Right kidney (tissue), 1 donor: Measurements from ENCODE around the gene CFAP65.
A peak's percentile ranks its signal among the peaks of the same experiment; 100 is the strongest.

Experiments used
- DNase-seq: peaks from one replicate; pipeline ENCODE4 v3.0.0-alpha.2; 2016

The CFAP65 gene

GRCh38 chr2:219030177-219030940 is 11.0 kb downstream of the CFAP65 start:
- no peak for DNase-seq

GRCh38 chr2:219029829-219030165 is 11.5 kb downstream of the CFAP65 start:
- peak; percentile 59 for DNase-seq

GRCh38 chr2:219028996-219029828 is 12.1 kb downstream of the CFAP65 start:
- DNase-seq: no peak

GRCh38 chr2:219028141-219028540 is 13.2 kb downstream of the CFAP65 start:
- DNase-seq: no peak

- no peak for DNase-seq
Measured at GRCh38 chr2:219027511-219028055, 13.7 kb downstream of the CFAP65 start.

GRCh38 chr2:219026946-219027345 is 14.4 kb downstream of the CFAP65 start:
- no peak for DNase-seq

GRCh38 chr2:219025637-219026585 is 15.4 kb downstream of the CFAP65 start:
- no peak for DNase-seq

GRCh38 chr2:219024059-219024458 is 17.3 kb downstream of the CFAP65 start:
- no peak for DNase-seq

GRCh38 chr2:219023045-219023605 is 18.2 kb downstream of the CFAP65 start:
- no peak for DNase-seq

GRCh38 chr2:219022616-219023015 is 18.7 kb downstream of the CFAP65 start:
- DNase-seq: no peak

- DNase-seq: no peak
Measured at GRCh38 chr2:219022041-219022440, 19.3 kb downstream of the CFAP65 start.

GRCh38 chr2:219021591-219021990 is 19.7 kb downstream of the CFAP65 start:
- DNase-seq: no peak

- DNase-seq: no peak
Measured at GRCh38 chr2:219020604-219021365, 20.5 kb downstream of the CFAP65 start.

- no peak for DNase-seq
Measured at GRCh38 chr2:219019436-219019835, 21.9 kb downstream of the CFAP65 start.

- no peak for DNase-seq
Measured at GRCh38 chr2:219018726-219019125, 22.6 kb downstream of the CFAP65 start.

- DNase-seq: no peak
Measured at GRCh38 chr2:219018286-219018685, 23.0 kb downstream of the CFAP65 start.

- DNase-seq: no peak
Measured at GRCh38 chr2:219017201-219017931, 23.9 kb downstream of the CFAP65 start.

- DNase-seq: no peak
Measured at GRCh38 chr2:219016721-219017120, 24.6 kb downstream of the CFAP65 start.

GRCh38 chr2:219010873-219011272 is 30.4 kb downstream of the CFAP65 start:
- no peak for DNase-seq

GRCh38 chr2:219010162-219010756 is 31.1 kb downstream of the CFAP65 start:
- DNase-seq: no peak
